Activated naive CD4-positive, alpha-beta T cell treated with anti-CD3 and anti-CD28 coated beads, Interleukin-2, amount 50 U/mL, for 24 hours (primary cell): ENCODE measurements around the gene HIBCH.
"Not testable (repeated sequence)": the region's sequence is repeated elsewhere in the genome, so short reads cannot be mapped to it uniquely, and the experiment has no call there.

Experiments
- H3K27ac Mint-ChIP-seq: one replicate; pipeline ENCODE4 v1.8.0; 2021; ENCODE audit warnings: mild to moderate bottlenecking, mixed read lengths
- H3K27me3 Mint-ChIP-seq: one replicate; pipeline ENCODE4 v1.8.0; 2021; ENCODE audit warnings: mixed read lengths
- H3K36me3 Mint-ChIP-seq: one replicate; pipeline ENCODE4 v1.8.0; 2021; ENCODE audit warnings: mixed read lengths
- H3K4me1 Mint-ChIP-seq: one replicate; pipeline ENCODE4 v1.8.0; 2021; ENCODE audit warnings: mixed read lengths
- H3K4me3 Mint-ChIP-seq: one replicate; pipeline ENCODE4 v1.8.0; 2021; ENCODE audit warnings: mild to moderate bottlenecking, mixed read lengths
- H3K9me3 Mint-ChIP-seq: one replicate; pipeline ENCODE4 v1.8.0; 2021; ENCODE audit warnings: mixed read lengths

HIBCH gene

GRCh38 chr2:190333395-190333794 is 13.8 kb upstream of the HIBCH start:
- H3K4me1 Mint-ChIP-seq, result no peaks in the 10 kb centered on the region
- no peak overlapping the region for H3K27ac Mint-ChIP-seq
- H3K36me3 Mint-ChIP-seq, result no peaks in the 10 kb centered on the region
- H3K4me3 Mint-ChIP-seq, result no peak overlapping the region
- H3K9me3 Mint-ChIP-seq, result no peaks in the 10 kb centered on the region
- H3K27me3 Mint-ChIP-seq, result peaks cover 5% of the 10 kb centered on the region

- H3K4me1 Mint-ChIP-seq, result no peaks in the 10 kb centered on the region
- H3K27me3 Mint-ChIP-seq, result peaks cover 5% of the 10 kb centered on the region
- no peak overlapping the region for H3K27ac Mint-ChIP-seq
- H3K4me3 Mint-ChIP-seq, result no peak overlapping the region
- H3K9me3 Mint-ChIP-seq, result no peaks in the 10 kb centered on the region
- H3K36me3 Mint-ChIP-seq, result no peaks in the 10 kb centered on the region
Measured at GRCh38 chr2:190328573-190329147, 9.0 kb upstream of the HIBCH start.

GRCh38 chr2:190327867-190328572 is 8.4 kb upstream of the HIBCH start:
- no peaks in the 10 kb centered on the region for H3K9me3 Mint-ChIP-seq
- H3K4me3 Mint-ChIP-seq, result no peak overlapping the region
- no peaks in the 10 kb centered on the region for H3K4me1 Mint-ChIP-seq
- H3K27ac Mint-ChIP-seq, result no peak overlapping the region
- peaks cover 5% of the 10 kb centered on the region for H3K27me3 Mint-ChIP-seq
- no peaks in the 10 kb centered on the region for H3K36me3 Mint-ChIP-seq

GRCh38 chr2:190325588-190325987 is 6.0 kb upstream of the HIBCH start:
- Mint-ChIP-seq H3K27me3 (peaks cover 4% of the 10 kb centered on the region), H3K9me3 (no peaks in the 10 kb centered on the region), H3K27ac (peak overlapping the region; percentile 5), H3K36me3 (no peaks in the 10 kb centered on the region), H3K4me1 (peaks cover 2% of the 10 kb centered on the region), H3K4me3 (no peak overlapping the region)

GRCh38 chr2:190323406-190323805 is 3.8 kb upstream of the HIBCH start:
- peaks cover 21% of the 10 kb centered on the region for H3K4me1 Mint-ChIP-seq
- no peak overlapping the region for H3K4me3 Mint-ChIP-seq
- H3K36me3 Mint-ChIP-seq, result no peaks in the 10 kb centered on the region
- no peaks in the 10 kb centered on the region for H3K27me3 Mint-ChIP-seq
- H3K9me3 Mint-ChIP-seq, result no peaks in the 10 kb centered on the region
- no peak overlapping the region for H3K27ac Mint-ChIP-seq

- H3K4me3 Mint-ChIP-seq, result peak overlapping the region; percentile 93
- no peaks in the 10 kb centered on the region for H3K27me3 Mint-ChIP-seq
- no peaks in the 10 kb centered on the region for H3K9me3 Mint-ChIP-seq
- H3K4me1 Mint-ChIP-seq, result peaks cover 44% of the 10 kb centered on the region
- H3K27ac Mint-ChIP-seq, result peak overlapping the region; percentile 94
- H3K36me3 Mint-ChIP-seq, result peaks cover 3% of the 10 kb centered on the region
Measured at GRCh38 chr2:190320696-190321095, 1.1 kb upstream of the HIBCH start.

- no peaks in the 10 kb centered on the region for H3K27me3 Mint-ChIP-seq
- H3K27ac Mint-ChIP-seq, result peak overlapping the region; percentile 94
- H3K4me1 Mint-ChIP-seq, result peaks cover 57% of the 10 kb centered on the region
- peak overlapping the region; percentile 93 for H3K4me3 Mint-ChIP-seq
- H3K9me3 Mint-ChIP-seq, result no peaks in the 10 kb centered on the region
- peaks cover 6% of the 10 kb centered on the region for H3K36me3 Mint-ChIP-seq
Measured at GRCh38 chr2:190318931-190319554, 583 bp downstream of the HIBCH start.

GRCh38 chr2:190318514-190318913 is 1.1 kb downstream of the HIBCH start:
- no peaks in the 10 kb centered on the region for H3K27me3 Mint-ChIP-seq
- peak overlapping the region; percentile 43 for H3K27ac Mint-ChIP-seq
- peak overlapping the region; percentile 93 for H3K4me3 Mint-ChIP-seq
- H3K9me3 Mint-ChIP-seq, result no peaks in the 10 kb centered on the region
- H3K36me3 Mint-ChIP-seq, result peaks cover 6% of the 10 kb centered on the region
- H3K4me1 Mint-ChIP-seq, result peaks cover 57% of the 10 kb centered on the region

GRCh38 chr2:190315273-190315672 is 4.4 kb downstream of the HIBCH start:
- Mint-ChIP-seq H3K9me3 (no peaks in the 10 kb centered on the region), H3K27me3 (no peaks in the 10 kb centered on the region), H3K27ac (no peak overlapping the region), H3K4me3 (no peak overlapping the region), H3K4me1 (peaks cover 51% of the 10 kb centered on the region), H3K36me3 (peaks cover 11% of the 10 kb centered on the region)

- Mint-ChIP-seq H3K9me3 (no peaks in the 10 kb centered on the region), H3K27ac (no peak overlapping the region), H3K36me3 (peaks cover 13% of the 10 kb centered on the region), H3K27me3 (no peaks in the 10 kb centered on the region), H3K4me3 (no peak overlapping the region), H3K4me1 (peaks cover 40% of the 10 kb centered on the region)
Measured at GRCh38 chr2:190313880-190314279, 5.7 kb downstream of the HIBCH start.

GRCh38 chr2:190312635-190313025 is 7.0 kb downstream of the HIBCH start:
- not testable (repeated sequence) for H3K27ac Mint-ChIP-seq, H3K9me3 Mint-ChIP-seq, H3K4me3 Mint-ChIP-seq, H3K27me3 Mint-ChIP-seq
- Mint-ChIP-seq H3K36me3 (peaks cover 17% of the 10 kb centered on the region), H3K4me1 (peaks cover 33% of the 10 kb centered on the region)

GRCh38 chr2:190311893-190312634 is 7.6 kb downstream of the HIBCH start:
- H3K4me3 Mint-ChIP-seq, result no peak overlapping the region
- no peaks in the 10 kb centered on the region for H3K9me3 Mint-ChIP-seq
- no peaks in the 10 kb centered on the region for H3K27me3 Mint-ChIP-seq
- H3K27ac Mint-ChIP-seq, result no peak overlapping the region
- peaks cover 17% of the 10 kb centered on the region for H3K36me3 Mint-ChIP-seq
- H3K4me1 Mint-ChIP-seq, result peaks cover 27% of the 10 kb centered on the region

- peaks cover 19% of the 10 kb centered on the region for H3K36me3 Mint-ChIP-seq
- H3K4me1 Mint-ChIP-seq, result peaks cover 7% of the 10 kb centered on the region
- H3K27ac Mint-ChIP-seq, result no peak overlapping the region
- H3K27me3 Mint-ChIP-seq, result no peaks in the 10 kb centered on the region
- no peak overlapping the region for H3K4me3 Mint-ChIP-seq
- H3K9me3 Mint-ChIP-seq, result no peaks in the 10 kb centered on the region
Measured at GRCh38 chr2:190308031-190308430, 11.6 kb downstream of the HIBCH start.

- H3K36me3 Mint-ChIP-seq, result peaks cover 42% of the 10 kb centered on the region
Measured at GRCh38 chr2:190304404-190304803, 15.2 kb downstream of the HIBCH start.

GRCh38 chr2:190303647-190304046 is 16.0 kb downstream of the HIBCH start:
- peaks cover 44% of the 10 kb centered on the region for H3K36me3 Mint-ChIP-seq
- no peak overlapping the region for H3K27ac Mint-ChIP-seq
- H3K9me3 Mint-ChIP-seq, result peaks cover 6% of the 10 kb centered on the region

More at GRCh38 chr2:190304404-190304803, 15.2 kb downstream of the HIBCH start:
- H3K27ac Mint-ChIP-seq, result no peak overlapping the region
- H3K4me3 Mint-ChIP-seq, result no peak overlapping the region
- peaks cover 10% of the 10 kb centered on the region for H3K4me1 Mint-ChIP-seq
- H3K9me3 Mint-ChIP-seq, result peaks cover 6% of the 10 kb centered on the region
- H3K27me3 Mint-ChIP-seq, result no peaks in the 10 kb centered on the region

GRCh38 chr2:190302052-190302451 is 17.6 kb downstream of the HIBCH start:
- Mint-ChIP-seq H3K4me3 (no peak overlapping the region), H3K36me3 (peaks cover 41% of the 10 kb centered on the region), H3K9me3 (peaks cover 6% of the 10 kb centered on the region)

More at GRCh38 chr2:190303647-190304046, 16.0 kb downstream of the HIBCH start:
- no peak overlapping the region for H3K4me3 Mint-ChIP-seq
- H3K27me3 Mint-ChIP-seq, result no peaks in the 10 kb centered on the region
- peaks cover 10% of the 10 kb centered on the region for H3K4me1 Mint-ChIP-seq

More at GRCh38 chr2:190302052-190302451, 17.6 kb downstream of the HIBCH start:
- Mint-ChIP-seq H3K27me3 (no peaks in the 10 kb centered on the region), H3K4me1 (peaks cover 6% of the 10 kb centered on the region), H3K27ac (no peak overlapping the region)
